ENCODE data around the gene XBP1.
A peak's percentile ranks its signal among the peaks of the same experiment; 100 is the strongest.
"Not testable (repeated sequence)": the region's sequence is repeated elsewhere in the genome, so short reads cannot be mapped to it uniquely, and the experiment has no call there.

Gene XBP1

DNA sequence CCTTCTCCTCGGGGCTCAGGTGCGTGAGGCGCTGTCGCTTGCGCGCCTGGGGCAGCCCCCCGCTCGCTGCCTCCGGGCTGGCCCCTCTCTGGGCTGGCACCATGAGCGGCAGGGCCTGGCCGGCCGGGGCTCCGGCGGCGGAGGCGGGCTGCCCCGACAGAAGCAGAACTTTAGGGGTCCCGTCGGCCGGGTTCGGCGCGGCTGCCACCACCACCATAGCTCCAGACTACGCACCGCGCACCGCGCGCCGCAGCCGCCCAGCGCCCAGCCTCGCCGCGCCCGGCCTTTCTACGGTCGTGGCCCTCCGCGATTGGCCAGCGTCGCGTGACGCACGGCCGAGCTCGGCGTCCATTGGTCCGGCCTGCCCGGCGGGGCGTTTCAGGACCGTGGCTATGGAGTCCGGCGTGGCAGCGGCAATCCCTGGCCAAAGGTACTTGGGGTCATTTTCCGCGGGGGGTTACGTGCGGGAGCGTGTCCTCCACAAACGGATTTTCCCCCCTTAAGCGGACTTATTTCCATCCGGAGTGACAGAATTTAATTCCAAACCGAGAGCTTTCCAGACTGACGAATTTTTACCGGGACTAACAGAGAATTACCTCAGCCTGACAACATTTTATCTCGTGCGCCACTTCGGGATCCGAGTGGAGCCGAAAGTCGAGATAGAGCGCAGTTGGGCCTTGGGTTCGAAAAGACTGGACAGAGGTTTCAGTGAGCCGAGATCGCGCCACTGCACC is at the start of gene XBP1:
Gene XBP1, minus strand, starts transcription at position 262 of the 734 bp plus-strand sequence.
- H3K9ac ChIP-seq: peak within 1 kb of the TSS; percentile 99
- H3K36me3 ChIP-seq (ENCODE audit: control insufficient read depth, insufficient read depth, low read length): no peaks in the 10 kb centered on the region
- peak within 1 kb of the TSS; percentile 78 for H3K4me2 ChIP-seq (ENCODE audit: low read length)
- no peaks in the 10 kb centered on the region for H3K9me3 ChIP-seq (ENCODE audit: control insufficient read depth, low read length)
- peak within 1 kb of the TSS; percentile 89 for H2AFZ ChIP-seq
- H3K27ac ChIP-seq: peak within 1 kb of the TSS; percentile 99
- H3K4me3 ChIP-seq (ENCODE audit: low read depth, low read length): peak within 1 kb of the TSS; percentile 94
- H3K4me1 ChIP-seq: peaks cover 13% of the 10 kb centered on the region
- TF ChIP-seq, protein P1, sequence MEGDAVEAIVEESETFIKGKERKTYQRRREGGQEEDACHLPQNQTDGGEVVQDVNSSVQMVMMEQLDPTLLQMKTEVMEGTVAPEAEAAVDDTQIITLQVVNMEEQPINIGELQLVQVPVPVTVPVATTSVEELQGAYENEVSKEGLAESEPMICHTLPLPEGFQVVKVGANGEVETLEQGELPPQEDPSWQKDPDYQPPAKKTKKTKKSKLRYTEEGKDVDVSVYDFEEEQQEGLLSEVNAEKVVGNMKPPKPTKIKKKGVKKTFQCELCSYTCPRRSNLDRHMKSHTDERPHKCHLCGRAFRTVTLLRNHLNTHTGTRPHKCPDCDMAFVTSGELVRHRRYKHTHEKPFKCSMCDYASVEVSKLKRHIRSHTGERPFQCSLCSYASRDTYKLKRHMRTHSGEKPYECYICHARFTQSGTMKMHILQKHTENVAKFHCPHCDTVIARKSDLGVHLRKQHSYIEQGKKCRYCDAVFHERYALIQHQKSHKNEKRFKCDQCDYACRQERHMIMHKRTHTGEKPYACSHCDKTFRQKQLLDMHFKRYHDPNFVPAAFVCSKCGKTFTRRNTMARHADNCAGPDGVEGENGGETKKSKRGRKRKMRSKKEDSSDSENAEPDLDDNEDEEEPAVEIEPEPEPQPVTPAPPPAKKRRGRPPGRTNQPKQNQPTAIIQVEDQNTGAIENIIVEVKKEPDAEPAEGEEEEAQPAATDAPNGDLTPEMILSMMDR (IDR thresholded peaks at IDR 0.05): no peak
- H3K27me3 ChIP-seq (ENCODE audit: control insufficient read depth, insufficient read depth, low read length): no peaks in the 10 kb centered on the region
- peaks cover 17% of the 10 kb centered on the region for H3K79me2 ChIP-seq

DNA sequence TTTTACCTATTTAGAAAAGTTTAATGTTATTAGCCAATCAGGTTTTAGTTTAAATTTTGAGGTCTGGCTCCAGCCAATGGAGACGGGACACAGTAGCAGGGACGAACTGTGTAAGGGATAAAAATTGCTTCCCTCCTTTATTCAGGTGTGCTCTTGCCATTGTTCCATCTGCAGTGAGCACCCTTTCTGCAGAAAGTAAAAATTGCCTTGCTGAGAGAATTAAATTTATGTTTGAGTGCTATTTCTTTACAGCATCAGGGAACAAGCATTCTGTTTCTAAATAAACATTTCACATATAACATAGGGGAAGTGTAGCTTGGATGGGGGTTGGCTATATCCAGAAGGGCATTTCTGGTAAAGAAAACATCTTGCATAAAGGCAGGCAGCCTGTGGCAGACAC is 46.6 kb upstream of the XBP1 start:
- Histone ChIP-seq H3K79me2 (no peaks in the 10 kb centered on the region), H3K4me3 (ENCODE audit: low read depth, low read length) (no peak overlapping the region)

DNA sequence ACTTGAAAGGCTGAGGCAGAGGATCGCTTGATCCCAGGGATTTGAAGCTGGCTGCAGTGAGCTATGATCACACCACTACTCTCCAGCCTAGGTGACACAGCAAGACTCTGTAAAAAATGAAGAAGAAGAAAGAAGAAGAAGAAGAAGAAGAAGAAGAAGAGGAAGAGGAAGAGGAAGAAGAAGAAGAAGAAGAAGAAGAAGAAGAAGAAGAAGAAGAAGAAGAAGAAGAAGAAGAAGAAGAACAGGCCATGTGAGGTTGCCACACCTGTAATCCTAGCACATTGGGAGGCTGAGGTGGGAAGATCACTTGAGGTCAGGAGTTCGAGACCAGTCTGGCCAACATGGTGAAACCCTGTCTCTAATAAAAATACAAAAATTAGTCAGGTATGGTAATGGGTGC is 43.9 kb upstream of the XBP1 start:
- H3K4me3 ChIP-seq (ENCODE audit: low read depth, low read length); H3K27ac ChIP-seq; H3K36me3 ChIP-seq (ENCODE audit: control insufficient read depth, insufficient read depth, low read length); H3K79me2 ChIP-seq; H3K4me1 ChIP-seq; H3K9ac ChIP-seq; H3K27me3 ChIP-seq (ENCODE audit: control insufficient read depth, insufficient read depth, low read length); H2AFZ ChIP-seq; H3K9me3 ChIP-seq (ENCODE audit: control insufficient read depth, low read length); H3K4me2 ChIP-seq (ENCODE audit: low read length): not testable (repeated sequence)

More for the DNA sequence above, 46.6 kb upstream of the XBP1 start:
- Histone ChIP-seq H3K4me1 (no peaks in the 10 kb centered on the region), H3K27me3 (ENCODE audit: control insufficient read depth, insufficient read depth, low read length) (no peaks in the 10 kb centered on the region), H3K4me2 (ENCODE audit: low read length) (no peak overlapping the region), H2AFZ (no peak overlapping the region), H3K36me3 (ENCODE audit: control insufficient read depth, insufficient read depth, low read length) (no peaks in the 10 kb centered on the region), H3K9ac (no peak overlapping the region), H3K9me3 (ENCODE audit: control insufficient read depth, low read length) (no peaks in the 10 kb centered on the region), H3K27ac (no peak overlapping the region)
- TF ChIP-seq, protein P1 (IDR thresholded peaks at IDR 0.05): no peak

DNA sequence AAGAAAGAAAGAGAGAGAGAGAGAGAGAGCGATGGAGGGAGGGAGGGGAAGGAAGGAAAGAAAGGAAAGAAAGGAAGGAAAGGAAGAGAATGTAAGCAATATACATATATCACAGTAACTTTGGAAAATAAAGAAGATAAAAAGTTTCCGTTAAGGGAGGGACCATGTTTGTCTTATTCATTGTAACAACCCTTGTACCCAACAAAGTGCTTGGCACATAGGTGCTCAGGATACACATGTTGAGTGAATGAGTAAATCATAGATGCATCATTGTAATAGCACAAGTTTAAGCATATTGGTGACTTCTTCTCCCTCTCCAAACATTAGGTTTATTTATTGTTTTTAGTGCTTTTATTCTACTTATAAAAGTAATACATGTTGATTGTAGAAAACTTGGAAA is 43.3 kb upstream of the XBP1 start:
- H3K4me2 ChIP-seq (ENCODE audit: low read length): no peak overlapping the region
- H3K27me3 ChIP-seq (ENCODE audit: control insufficient read depth, insufficient read depth, low read length): no peaks in the 10 kb centered on the region
- H3K9me3 ChIP-seq (ENCODE audit: control insufficient read depth, low read length): no peaks in the 10 kb centered on the region
- no peaks in the 10 kb centered on the region for H3K36me3 ChIP-seq (ENCODE audit: control insufficient read depth, insufficient read depth, low read length)
- H2AFZ ChIP-seq: no peak overlapping the region
- TF ChIP-seq, protein P1 (IDR thresholded peaks at IDR 0.05): no peak
- no peak overlapping the region for H3K27ac ChIP-seq
- H3K4me3 ChIP-seq (ENCODE audit: low read depth, low read length): no peak overlapping the region
- no peaks in the 10 kb centered on the region for H3K79me2 ChIP-seq
- no peaks in the 10 kb centered on the region for H3K4me1 ChIP-seq
- no peak overlapping the region for H3K9ac ChIP-seq

DNA sequence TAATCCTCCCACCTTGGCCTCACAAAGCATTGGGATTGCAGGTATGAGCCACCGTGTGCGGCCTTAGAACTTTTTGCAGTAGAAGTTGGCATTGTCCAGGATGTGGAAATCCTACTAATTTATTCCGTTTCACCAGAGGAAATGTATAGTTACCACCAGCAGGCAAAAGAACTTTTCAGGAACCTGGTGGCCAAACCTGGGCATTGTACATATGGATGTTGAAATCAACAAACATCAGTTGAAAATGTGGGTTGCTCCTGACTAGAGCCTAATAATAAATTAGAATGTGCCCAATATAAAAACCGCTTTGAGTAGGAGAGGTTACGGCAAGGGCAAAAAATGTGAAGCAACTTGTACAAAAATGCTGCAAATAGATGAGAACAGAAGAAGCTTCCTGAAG is 40.7 kb upstream of the XBP1 start:
- Histone ChIP-seq H3K4me3 (ENCODE audit: low read depth, low read length) (no peak overlapping the region), H3K27me3 (ENCODE audit: control insufficient read depth, insufficient read depth, low read length) (no peaks in the 10 kb centered on the region), H2AFZ (no peak overlapping the region), H3K4me1 (no peaks in the 10 kb centered on the region), H3K9me3 (ENCODE audit: control insufficient read depth, low read length) (no peaks in the 10 kb centered on the region), H3K36me3 (ENCODE audit: control insufficient read depth, insufficient read depth, low read length) (no peaks in the 10 kb centered on the region), H3K27ac (no peak overlapping the region), H3K79me2 (no peaks in the 10 kb centered on the region), H3K4me2 (ENCODE audit: low read length) (no peak overlapping the region), H3K9ac (no peak overlapping the region)
- TF ChIP-seq, protein P1 (IDR thresholded peaks at IDR 0.05): no peak
